Daoy (cell line): ENCODE measurements around the gene OPN1SW. TPM values are rescaled to one million over a fixed set of nuclear protein-coding genes. Genes with fewer than 3 reads are reported as not detected.
A peak's percentile ranks its signal among the peaks of the same experiment; 100 is the strongest.

Experiments
- DNase-seq: peaks from one replicate; pipeline ENCODE4 v3.0.0-alpha.2; 2015; ENCODE audit warnings: low read depth
- total RNA-seq: library from RNA; depleted of rRNA; stranded (reverse); fragments of >200 nt; shearing (Covaris generic); gene quantifications from 2 replicates; pipeline ENCODE4 v1.2.3, GENCODE V29; 2014

OPN1SW gene
- total RNA-seq, 1 experiment from 2014 or later: not detected

GRCh38 chr7:128759242-128759641, 16.4 kb downstream of the OPN1SW start:
- no peak for DNase-seq

- no peak for DNase-seq
Measured at GRCh38 chr7:128758553-128758952, 17.0 kb downstream of the OPN1SW start.

DNA sequence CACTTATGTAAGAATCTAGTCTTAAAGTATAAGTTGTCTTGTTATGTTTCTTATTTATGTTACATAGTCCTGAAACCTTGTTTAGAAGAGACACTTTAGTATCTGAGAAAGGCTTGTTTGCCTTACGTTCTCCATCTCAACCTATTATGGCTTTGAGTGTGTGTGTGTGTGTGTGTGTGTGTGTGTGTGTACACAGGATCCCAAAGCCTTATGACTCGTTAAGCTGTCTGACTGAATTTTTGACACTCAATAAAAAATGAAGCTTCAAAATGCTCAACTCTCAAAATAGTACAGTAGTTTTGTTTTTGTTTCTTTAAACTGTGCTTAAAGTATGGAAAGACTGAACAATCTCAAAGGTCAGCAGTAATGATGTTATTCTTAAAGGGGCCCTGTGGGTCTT, 18.4 kb downstream of the OPN1SW start:
- DNase-seq: no peak

- no peak for DNase-seq
Measured at GRCh38 chr7:128755819-128756476, 19.6 kb downstream of the OPN1SW start.

- DNase-seq: no peak
Measured at GRCh38 chr7:128755075-128755818, 20.3 kb downstream of the OPN1SW start.

- DNase-seq: no peak
Measured at GRCh38 chr7:128752251-128752650, 23.3 kb downstream of the OPN1SW start.

GRCh38 chr7:128747327-128748079, 28.1 kb downstream of the OPN1SW start:
- DNase-seq: no peak

- DNase-seq: no peak
Measured at GRCh38 chr7:128745706-128746105, 29.9 kb downstream of the OPN1SW start.

DNA sequence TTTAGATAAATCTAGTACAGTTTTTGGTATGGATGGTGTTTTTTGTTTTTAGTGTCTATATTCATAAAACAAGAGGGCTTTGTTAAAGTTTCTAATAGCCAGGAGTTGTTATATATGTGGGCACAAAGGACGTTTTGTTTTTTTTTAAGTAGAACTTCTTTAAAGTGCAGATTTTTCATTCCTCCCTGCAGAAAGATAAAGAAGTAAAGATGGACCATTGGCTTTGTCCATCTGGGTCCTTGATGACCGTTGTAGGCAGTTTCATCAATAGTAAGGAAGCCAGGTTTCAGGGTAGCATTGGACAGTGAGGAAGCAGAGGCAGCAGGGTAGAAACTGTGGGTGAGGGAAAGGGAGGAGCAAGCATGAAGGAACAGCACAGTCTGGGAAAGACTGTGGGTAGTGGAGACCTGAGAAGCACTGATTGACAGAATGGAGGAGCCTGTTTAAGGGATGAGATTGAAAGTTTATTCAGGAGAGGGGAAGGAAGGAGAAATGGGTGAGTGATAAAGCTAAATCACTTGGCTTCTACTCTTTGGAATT, 31.2 kb downstream of the OPN1SW start:
- no peak for DNase-seq

- DNase-seq: peak; percentile 39
Measured at GRCh38 chr7:128743112-128743772, 32.4 kb downstream of the OPN1SW start.

- peak; percentile 46 for DNase-seq
Measured at GRCh38 chr7:128742206-128742605, 33.4 kb downstream of the OPN1SW start.

- DNase-seq: no peak
Measured at GRCh38 chr7:128741491-128741890, 34.1 kb downstream of the OPN1SW start.

- no peak for DNase-seq
Measured at GRCh38 chr7:128740996-128741395, 34.6 kb downstream of the OPN1SW start.

DNA sequence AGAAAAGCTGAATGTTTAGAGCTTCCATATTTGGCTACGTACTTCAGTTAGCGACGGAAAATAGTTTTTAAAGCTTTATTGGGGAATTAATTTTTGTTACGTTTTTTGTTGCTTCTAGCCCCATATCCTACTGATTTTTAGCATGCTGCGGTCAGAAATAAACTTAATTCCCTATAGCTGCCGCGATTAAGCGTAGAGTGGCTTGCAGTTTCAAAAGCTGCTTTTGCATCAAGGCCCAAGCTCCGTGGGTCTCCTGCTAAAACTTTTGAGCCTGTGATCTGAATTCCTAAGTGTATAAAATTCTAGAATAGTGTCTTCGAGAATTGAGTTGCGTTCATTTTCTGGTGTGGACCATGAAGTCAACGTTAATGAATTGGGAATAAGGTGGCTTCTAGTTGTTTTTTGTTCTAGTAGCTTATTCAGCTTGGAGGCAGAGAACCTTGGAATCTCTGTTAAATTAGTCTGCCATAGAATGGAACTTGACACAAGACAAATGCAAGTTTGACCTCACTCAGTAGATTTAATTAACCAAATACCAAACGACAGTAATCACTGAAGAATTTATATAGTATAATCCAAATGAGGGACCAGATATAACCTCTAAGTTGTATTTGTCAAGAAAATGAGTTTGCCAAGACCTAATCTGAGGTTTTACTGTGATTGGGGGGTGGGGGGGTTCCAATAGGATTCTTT, 35.5 kb downstream of the OPN1SW start:
- no peak for DNase-seq

GRCh38 chr7:128739048-128739962, 36.3 kb downstream of the OPN1SW start, which contains the start of gene CALU:
Gene CALU, plus strand, starts transcription at chr7:128739359. Its CDS starts 9,225 bp downstream, at chr7:128748584.
- peak; percentile 100 for DNase-seq

DNA sequence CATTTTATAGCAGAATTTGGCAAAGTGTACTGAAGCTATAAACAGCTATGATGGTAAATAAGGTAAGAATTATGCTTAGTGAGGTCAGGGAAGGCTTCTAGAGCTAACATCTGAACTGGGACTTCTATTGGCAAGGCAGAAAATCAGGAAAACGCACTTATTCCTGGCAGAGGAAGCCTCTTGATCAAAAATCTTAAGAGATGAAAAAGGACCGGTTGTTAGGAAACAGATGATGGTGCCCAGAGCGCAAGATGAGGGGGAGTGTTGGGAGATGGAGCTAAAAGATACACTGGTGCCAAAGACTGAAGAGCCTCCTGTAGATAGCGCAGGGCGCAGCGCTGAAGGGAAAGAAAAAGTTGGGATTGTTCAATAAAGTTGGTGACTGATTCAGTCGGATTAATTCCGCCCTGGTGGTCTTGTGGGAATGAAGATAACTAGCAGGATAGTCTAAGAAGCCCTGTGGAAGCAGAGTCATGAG, 37.0 kb downstream of the OPN1SW start:
- DNase-seq: no peak

DNA sequence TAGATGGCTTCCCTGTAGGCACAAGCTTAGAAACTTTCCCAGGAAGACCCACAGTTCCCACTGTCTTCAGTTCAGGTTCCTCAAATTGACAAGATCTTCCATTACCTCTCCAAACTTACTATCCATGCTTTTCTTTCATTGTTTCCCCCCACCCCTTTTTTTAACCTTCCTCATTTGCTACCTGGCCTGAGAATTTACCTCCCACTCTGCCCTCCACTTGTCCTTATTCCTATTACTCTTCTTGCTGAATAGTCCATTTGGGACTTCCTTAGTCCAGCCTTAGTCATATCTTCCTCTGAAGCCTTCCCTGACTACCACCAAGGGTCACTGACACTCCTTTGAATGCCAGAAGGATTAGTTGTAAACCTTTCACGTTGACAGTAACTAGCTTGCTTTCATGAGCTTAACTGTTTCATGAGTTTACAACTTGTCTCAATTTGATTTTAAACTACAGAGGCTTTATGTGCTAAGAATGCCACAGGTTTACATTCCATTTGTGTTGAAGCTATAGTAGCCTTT, 37.7 kb downstream of the OPN1SW start:
- peak; percentile 68 for DNase-seq

- no peak for DNase-seq
Measured at GRCh38 chr7:128737441-128737840, 38.2 kb downstream of the OPN1SW start.

GRCh38 chr7:128735436-128735835, 40.2 kb downstream of the OPN1SW start:
- no peak for DNase-seq

DNA sequence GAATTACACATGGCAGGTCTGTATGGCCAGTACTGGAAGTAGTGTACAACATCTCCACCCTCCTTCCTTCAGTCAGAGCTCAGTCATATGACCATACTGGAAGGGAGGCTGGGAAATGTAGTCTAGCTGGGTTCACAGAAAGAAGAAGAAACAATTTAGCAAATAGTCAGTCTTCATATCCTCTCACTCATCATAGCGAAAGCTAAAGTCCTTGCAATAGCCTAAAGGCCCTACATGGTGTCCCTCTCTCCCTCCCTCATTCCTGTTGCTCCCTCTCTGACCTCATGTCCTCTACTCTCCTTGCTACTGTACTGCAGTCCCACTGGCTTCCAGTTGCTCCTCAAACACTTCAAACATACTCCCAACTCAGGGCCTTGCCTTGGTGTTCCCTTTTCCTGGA, 40.7 kb downstream of the OPN1SW start:
- DNase-seq: no peak
